ENCODE measurements around the gene ZNF593. TPM values are rescaled to one million over a fixed set of nuclear protein-coding genes. Genes with fewer than 3 reads are reported as not detected.

The ZNF593 gene
- polyA plus RNA-seq, 1 of the 3 experiments (the other 2 are of a cell fraction): 64.8 TPM

- DNase-seq: no peak
- Histone ChIP-seq H4K20me1 (ENCODE audit: insufficient read depth) (no peaks in the 10 kb centered on the region), H2AFZ (ENCODE audit: low read depth) (no peak overlapping the region), H3K4me3 (ENCODE audit: low read depth in 2 of 2, low read length in 1 of 2) (no peak overlapping the region), H3K4me1 (ENCODE audit: control insufficient read depth in 1 of 2, insufficient read depth in 2 of 2, low read depth in 1 of 2, low read length in 1 of 2) (no peaks in the 10 kb centered on the region; a peak in 1 of 4 replicates), H3K27ac (ENCODE audit: low read depth in 2 of 2, low read length in 1 of 2) (no peak overlapping the region), H3K36me3 (replicated peaks in 1 of 2; ENCODE audit: control insufficient read depth in 1 of 2, insufficient read depth in 2 of 2, low read length in 1 of 2) (no peaks in the 10 kb centered on the region), H3K4me2 (no peak overlapping the region), H3K9me3 (no peaks in the 10 kb centered on the region), H3F3A (replicated peaks; ENCODE audit: insufficient read depth) (no peaks in the 10 kb centered on the region), H3K9ac (no peak overlapping the region), H3K9me2 (no peaks in the 10 kb centered on the region), H3K79me2 (ENCODE audit: insufficient read depth) (no peaks in the 10 kb centered on the region), H3K27me3 (ENCODE audit: insufficient read depth) (no peaks in the 10 kb centered on the region; the same call in 1 of the 2 replicates)
- no peak for TF ChIP-seq PBX3 (IDR thresholded peaks at IDR 0.05)
- TF ChIP-seq JUND (IDR thresholded peaks at IDR 0.05): no peak
- no peak for TF ChIP-seq MAX (IDR thresholded peaks at IDR 0.05; ENCODE audit: low read depth)
- no peak for TF ChIP-seq EP300 (IDR thresholded peaks at IDR 0.05; ENCODE audit: borderline replicate concordance in 1 of 2, low read depth in 1 of 2, low read length in 1 of 2)
- TF ChIP-seq ELF1 (IDR thresholded peaks at IDR 0.05): no peak
- no peak for TF ChIP-seq NRF1 (IDR thresholded peaks at IDR 0.05; ENCODE audit: low read depth, low read length)
- no peak for TF ChIP-seq TCF12 (IDR thresholded peaks at IDR 0.05)
- TF ChIP-seq REST (IDR thresholded peaks at IDR 0.05; ENCODE audit: low read depth, low read length): no peak
- TF ChIP-seq USF2 (IDR thresholded peaks at IDR 0.05; ENCODE audit: borderline replicate concordance, low read depth, low read length): no peak
- no peak for TF ChIP-seq CTCF (IDR thresholded peaks at IDR 0.05)
- TF ChIP-seq POLR2AphosphoS5 (IDR thresholded peaks at IDR 0.05; ENCODE audit: low read depth, low read length): no peak
- TF ChIP-seq TAF1 (IDR thresholded peaks at IDR 0.05; ENCODE audit: borderline replicate concordance, low read depth, low read length): no peak
- no peak for TF ChIP-seq IRF3 (IDR thresholded peaks at IDR 0.05; ENCODE audit: low read depth, low read length)
- no peak for TF ChIP-seq CHD2 (IDR thresholded peaks at IDR 0.05; ENCODE audit: low read length, partially characterized antibody)
- 32% methylated on average over 3 of the region's 3 CpGs for WGBS (ENCODE audit: low lambda C conversion rate)
- POLR2A ChIA-PET: interaction anchor here (0.6 kb wide), 1 partner anchor 16 kb away, joined by 3 read pairs; no protein-coding TSS in a partner anchor
- CTCF ChIA-PET: no interaction called here
Measured at GRCh38 chr1:26215246-26215645, 45.5 kb downstream of the ZNF593 start.

All from SK-N-SH (cell line).